HG03159 (cell line): ENCODE results near the gene RELN.
"Not testable (repeated sequence)": the region's sequence is repeated elsewhere in the genome, so short reads cannot be mapped to it uniquely, and the experiment has no call there.

Experiments used
- ATAC-seq: cut with Tn5 transposase; IDR thresholded peaks from one replicate; pipeline ENCODE4 v1.9.1; 2021; ENCODE audit warnings: mild to moderate bottlenecking, moderate library complexity; ENCODE audit not compliant: unreplicated experiment

Gene RELN

DNA sequence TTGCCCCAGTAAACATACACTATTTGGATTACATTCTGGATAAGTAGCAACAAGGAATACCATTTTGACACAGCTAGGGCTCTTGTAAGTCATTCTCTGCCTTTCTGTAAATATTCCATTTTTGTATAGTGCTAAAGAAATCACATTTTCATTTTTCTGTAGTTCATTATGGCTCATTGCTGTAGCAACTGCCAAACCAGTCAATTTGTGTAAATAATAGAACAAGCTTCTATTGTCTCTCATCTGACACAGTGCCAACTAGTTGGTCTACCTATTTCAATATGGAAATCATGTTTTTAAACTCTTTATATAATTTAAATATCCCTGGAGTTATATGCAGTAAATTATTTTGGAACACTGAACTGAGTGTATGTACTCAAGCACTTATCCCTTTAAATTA lies 193.7 kb downstream of the RELN start:
- no peak for ATAC-seq

DNA sequence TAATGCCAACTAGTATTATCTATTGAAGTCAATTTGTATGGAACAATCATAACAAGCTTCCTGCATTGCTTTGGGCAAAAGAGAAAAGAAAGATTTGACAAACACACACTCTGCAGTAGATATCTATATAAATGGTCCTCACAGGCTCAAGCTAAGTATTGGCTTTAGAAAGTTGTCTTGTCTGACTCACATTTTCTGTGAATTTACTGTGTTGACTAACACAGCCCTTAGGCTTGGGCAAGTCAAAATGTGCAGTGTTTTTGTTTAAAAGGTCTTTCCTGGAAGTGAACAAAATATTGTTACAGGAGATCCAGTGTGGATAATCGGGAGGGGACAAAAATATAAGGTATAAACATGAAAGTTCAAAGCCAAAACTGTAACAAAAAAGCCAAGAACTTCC lies 194.4 kb downstream of the RELN start:
- no peak for ATAC-seq

DNA sequence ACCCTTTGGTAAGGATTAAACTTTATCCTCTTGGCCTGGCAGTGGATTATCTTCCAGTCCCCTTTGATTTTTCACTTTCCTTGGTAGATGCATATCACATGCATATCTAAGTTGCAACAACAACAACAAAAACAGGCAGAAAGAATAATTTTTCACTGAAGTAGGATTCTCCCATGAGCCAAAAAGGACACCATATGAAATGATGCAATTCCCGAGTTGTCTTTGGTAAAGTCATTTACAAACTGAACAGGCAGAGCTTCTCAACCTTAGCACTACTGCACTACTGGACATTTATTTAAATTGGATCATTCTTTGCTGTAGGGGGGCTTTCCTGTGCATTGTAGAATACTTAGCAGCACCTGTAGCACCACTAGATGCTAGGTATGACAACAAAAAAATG lies 195.0 kb downstream of the RELN start:
- ATAC-seq: no peak

DNA sequence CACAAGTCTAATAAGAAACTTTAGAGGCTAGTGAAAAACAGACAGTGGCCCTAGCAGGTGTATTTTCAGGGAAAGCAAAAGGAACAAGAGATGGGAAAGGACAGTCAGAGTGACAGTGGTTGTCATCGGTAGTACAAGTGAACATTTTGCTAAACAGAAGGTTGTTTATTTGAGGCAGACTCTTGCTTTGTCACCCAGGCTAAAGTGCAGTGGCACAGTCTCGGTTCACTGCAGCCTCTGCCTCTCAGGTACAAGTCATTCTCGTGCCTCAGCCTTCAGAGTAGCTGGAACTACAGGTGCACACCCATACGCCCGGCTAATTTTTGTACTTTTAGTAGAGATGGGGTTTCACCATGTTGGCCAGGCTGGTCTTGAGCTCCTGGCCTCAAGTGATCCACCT lies 195.8 kb downstream of the RELN start:
- no peak for ATAC-seq

DNA sequence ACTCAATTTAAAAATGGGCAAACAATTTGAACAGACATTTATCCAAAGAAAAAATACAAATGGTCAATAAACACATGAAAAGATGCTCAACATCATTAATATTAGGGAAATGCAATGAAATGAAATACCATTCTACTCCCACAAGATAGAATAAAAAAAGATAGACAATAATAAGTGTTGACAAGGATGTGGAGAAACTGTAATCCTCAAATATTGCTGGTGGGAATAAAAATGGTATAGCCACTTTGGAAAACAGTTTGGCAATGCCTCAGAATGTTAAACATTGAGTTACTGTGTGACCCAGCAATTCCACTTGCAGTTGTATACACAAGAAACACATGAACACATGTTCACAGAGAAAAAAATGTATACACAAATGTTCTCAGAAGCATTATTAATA lies 197.6 kb downstream of the RELN start:
- ATAC-seq: no peak

DNA sequence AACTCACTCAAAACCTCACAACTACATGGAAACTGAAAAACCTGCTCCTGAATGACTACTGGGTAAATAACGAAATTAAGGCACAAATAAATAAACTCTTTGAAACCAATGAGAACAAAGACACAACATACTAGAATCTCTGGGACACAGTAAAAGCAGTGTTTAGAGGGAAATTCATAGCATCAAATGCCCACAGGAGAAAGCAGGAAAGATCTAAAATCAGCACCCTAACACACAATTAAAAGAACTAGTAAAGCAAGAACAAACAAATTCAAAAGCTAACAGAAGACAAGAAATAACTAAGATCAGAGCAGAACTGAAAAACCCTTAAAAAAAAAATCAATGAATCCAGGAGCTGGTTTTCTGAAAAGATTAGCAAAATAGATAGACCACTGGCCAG lies 202.4 kb downstream of the RELN start:
- ATAC-seq: not testable (repeated sequence)

DNA sequence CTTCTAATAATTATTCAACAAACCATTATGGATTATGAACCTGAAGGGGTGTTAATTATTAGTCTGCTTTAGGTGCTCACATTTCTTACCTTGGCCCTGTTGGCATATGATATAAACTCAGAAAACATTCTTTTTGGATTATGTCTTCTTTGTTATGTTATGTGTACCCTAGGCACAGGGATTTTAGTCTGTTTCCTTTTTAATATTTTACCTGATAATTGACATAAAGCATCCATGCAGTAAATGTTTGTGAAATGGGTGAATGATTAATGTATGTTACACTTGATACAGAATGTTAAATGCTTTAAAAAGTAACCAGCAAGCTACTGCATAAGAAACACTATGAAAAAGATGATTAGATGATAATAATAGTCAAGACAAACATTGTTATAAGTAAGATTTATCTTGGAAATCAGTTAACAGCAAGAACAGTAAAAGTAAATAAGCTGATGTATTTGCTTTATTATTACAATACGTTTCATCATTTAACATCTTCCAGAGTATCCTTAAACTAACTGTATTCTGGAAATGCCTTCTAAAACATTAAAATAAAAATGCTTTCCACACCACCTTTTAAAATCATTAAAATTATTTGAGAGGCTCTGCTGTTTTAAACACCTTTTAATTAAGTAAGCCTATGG lies 204.7 kb downstream of the RELN start:
- no peak for ATAC-seq

DNA sequence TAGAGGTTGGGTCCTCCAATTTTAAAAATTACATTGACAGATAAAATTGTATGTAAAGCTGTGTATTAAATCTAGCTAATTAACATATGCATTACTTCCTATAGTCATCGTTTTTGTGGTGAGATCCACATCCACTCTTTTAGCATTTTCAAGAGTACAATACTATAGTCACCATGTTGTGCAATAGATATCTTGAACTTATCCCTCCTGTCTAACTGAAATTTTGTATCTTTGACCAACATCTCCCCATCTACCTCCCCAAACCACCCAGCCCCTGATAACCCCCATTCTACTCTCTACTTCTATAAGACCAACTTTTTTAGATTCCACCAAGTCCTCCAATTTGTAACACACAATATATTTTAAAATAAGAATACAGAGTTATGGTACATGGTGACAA lies 208.0 kb downstream of the RELN start:
- ATAC-seq: no peak

DNA sequence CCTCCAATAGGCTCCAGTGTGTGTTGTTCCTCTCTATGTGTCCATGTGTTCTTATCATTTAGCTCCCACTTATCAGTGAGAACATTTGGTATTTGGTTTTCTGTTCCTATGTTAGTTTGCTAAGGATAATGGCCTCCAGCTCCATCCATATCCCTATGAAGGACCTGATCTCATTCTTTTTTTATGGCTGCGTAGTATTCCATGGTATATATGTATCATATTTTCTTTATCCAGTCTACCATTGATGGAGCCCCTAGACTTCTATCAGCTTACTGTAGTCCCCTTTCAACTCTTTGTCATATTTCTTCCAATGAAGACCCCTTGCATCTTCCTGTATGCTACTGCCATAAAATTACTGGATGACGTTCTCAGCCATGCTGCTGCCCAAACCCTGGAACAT lies 208.9 kb downstream of the RELN start:
- not testable (repeated sequence) for ATAC-seq

DNA sequence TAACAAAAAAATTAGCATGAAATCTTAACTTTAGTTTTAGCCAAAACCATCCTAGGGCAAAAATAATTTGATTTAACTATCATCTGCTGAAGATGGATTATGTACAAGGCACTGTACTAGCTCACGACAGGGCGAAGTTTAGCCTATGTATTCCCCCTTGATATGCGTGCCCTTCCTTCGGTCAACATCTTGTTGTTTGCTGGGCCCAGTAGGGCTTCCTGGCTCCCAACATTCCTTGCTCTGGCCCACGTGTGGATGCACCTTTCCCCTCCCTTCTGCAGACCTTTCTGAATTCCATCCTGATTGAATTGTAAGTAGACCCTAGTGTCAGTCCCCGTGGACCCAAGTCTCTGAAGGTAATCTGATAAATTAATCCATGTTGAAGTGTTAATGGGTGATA lies 212.0 kb downstream of the RELN start:
- ATAC-seq: no peak

DNA sequence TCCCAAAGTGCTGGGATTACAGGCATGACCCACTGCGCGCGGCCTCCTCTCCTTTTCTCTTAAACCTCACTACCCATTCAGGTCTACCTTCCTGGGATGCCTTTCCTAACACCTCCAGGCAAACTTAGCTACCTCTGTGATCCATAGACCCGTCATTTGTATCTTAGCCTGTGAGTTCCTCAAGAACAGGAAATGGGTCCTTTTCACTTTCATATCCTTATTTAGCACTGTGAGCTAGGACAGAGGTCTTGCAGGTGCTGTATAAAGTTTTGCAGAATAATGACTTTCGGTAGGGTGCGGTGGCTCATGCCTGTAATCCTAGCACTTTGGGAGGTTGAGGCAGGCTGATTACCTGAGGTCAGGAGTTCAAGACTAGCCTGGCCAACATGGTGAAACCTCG lies 215.7 kb downstream of the RELN start:
- ATAC-seq: peak; percentile 52

DNA sequence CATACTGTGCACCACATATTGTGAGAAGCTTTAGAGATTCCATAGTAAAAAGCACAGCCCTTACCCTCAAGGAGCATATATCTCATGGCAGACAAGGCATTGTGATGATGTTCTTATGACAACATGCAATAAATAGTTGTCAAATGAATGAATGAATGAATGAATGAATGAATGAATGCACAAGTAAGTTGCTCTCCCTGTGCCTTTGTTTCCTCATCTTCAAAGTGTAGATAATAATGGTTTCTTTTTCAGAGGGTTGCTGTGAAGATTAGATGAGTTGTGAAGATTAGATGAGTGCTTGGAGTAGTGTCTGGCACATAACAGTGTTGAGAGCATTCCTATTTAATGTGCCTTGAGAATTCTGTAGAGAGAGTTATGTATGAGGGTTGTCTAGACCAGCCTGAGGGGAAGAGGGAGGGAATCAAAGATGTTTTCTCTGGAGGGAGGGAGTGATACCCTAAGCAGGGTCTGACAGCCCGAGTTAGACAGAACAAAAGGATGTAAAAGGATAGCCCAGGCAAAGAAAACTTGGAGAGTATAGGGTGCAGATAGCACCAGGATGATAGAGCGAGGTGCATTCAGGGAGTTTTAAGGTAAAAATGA lies 217.2 kb downstream of the RELN start:
- ATAC-seq: no peak

DNA sequence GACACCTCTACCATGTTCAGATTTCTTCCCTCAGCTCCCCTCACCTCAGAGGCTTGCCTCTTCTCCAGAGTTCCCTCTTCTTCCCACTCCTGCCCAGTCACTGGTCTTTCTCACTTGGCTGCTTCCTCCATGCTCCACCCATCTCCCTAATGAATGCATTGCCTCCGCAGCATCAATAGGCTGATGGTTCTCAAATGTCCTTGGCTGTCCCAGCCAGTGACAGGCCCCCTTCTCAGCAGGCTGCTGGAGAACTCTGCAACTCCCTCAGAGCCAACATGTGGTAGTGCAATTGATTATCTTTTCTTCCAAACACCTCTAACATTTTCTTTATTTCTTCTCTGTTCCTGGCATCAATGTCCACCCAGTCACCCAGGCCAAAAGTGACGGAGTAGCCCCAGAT lies 218.2 kb downstream of the RELN start:
- ATAC-seq: no peak

DNA sequence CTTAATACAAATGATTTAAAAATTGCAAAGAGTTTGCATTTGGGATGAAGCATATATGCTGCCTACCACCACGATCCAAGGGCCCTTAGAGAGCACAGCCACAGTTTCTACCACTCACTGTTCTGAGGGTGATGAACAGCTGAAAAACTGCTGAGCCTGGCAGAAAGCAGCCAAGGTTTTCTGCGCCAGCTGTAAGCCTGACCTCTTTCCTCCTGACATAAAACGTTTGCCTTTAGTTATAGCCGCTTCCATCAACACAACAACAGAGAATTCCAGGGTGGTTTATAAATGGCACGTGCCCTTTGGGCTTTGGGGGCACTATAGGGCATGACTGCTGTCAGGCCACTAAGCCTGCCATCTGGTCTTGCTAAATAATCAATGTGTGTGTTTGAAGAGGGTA lies 222.8 kb downstream of the RELN start:
- ATAC-seq: no peak

DNA sequence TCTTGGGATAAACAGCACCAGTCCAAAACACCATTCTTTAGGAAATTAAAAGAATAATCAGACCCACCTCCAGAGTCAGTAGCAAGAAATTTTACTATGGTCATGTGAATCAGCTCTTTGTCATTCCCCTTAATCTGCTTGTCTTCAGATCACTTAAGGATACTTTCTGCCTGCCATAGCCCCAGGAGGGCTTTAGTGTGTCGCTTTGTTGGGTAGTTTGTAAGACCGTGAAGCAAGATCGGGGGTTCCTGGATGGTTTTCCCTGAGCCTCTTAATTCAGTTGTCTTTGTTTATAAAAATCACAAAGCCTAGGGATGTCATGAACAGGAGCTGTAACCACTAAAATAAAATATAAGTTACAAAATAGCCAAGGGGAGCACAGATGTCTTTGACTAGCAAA lies 223.6 kb downstream of the RELN start:
- ATAC-seq: no peak

DNA sequence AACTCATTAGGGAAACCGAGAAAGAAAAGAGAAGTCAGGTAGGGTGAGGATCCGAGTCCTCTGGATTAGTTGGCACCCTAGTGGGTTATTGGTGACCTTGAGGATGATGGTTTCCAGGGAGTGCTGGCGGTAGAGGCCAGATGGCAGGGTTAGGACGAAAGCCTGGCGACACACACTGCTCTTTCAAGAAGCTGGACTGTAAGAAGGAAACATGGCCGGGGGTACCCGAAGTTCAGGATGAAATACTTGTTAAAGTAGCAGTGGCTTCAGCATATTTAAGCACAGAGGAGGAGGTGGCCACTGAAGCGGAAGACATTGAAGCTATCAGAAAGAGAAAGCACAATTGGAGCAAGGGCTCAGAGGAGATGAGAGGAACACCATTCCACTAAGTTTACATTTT lies 224.6 kb downstream of the RELN start:
- ATAC-seq: no peak

DNA sequence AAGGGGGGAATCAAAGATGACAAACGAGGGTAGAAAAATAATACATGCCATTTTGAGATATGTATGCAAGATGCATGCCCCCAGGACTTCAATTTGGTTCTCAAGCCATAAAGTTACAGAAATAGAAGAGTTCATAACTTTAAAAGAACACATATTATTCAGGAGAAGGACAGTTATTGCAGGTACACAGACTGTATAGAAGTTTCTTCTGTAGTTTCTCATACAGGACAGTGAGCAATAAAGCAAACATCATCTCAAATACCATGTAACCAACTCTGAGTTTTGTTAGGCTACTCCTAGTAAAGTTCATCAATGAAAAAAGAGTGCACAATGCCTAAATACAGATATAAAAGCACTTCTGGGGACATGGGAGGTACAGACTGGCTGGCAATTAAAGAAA lies 226.6 kb downstream of the RELN start:
- ATAC-seq: no peak

DNA sequence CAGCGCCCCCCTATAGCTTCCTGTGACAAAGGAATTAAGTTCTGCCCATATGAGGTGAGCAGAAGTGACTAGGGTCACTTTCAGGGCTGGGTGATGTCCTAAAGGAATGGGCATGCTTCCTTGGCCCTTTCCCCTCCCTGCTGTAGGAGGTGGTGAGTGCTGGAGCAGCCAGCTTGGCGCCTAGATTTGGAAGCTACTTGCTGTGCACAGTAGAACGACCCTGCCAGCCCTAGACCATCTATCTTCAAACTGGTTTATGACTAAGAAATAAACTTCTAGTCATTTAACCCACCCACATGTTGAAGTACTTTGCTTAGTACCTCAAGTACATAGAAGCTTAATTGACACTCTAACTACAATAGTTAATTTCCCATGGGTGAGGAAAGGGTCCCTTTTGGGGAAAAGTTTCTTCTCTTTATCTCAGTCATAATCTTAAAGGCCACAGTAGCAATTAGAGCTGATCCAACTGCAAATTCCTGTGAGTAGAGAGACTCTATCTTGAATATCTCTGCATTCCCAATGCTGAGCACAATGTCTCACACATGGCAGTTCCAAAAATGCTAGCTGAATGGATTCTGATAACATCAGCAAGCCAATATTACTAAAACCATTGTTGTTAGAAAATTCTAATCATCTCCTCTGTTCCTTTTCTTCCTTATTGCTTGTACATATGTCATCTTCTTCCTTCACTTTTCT lies 227.2 kb downstream of the RELN start:
- ATAC-seq: no peak

DNA sequence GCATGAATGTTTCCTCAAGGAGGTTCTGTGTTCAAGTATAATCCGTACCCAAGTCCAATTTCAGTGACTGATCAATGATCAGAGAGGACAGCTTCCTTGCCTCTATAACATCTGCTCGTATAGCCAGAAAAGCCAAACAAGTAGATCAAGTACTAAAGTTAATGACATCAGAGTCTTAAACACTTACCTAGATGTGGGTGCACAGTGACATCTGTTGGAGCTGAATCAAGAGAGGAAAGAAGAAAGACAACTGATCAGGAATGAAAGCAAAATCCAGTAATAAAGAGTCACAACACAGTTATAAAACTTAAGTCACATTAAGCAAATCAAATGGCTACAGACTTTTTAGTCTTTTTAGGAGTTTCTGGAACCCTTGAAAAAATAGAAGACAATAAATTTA lies 236.5 kb downstream of the RELN start:
- ATAC-seq: no peak

DNA sequence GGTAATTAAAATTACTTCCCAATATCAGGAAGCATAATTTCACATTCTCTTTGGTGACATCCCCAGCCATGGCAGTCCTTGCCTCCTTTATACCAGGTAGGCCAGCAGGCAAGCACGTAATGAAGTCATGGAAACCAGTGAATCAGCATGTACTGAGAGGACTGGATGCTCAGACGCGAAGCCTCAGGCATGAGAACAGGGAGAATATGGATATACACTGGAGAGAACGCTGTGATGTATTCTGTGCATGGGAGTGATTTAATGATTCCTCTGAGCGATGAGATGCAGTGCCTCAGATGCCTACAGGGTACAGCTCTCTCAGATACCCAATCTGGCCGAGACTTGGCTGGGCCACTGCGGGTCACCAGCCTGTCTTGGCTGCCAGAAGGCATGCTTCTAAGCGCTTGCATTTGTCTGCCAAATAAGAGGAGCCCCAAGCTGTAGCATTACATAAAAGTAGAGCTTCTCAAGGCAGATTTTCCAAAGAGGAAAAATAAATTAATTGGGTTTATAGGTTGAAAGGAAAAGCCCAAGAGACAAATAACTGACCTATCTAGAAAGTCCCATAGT lies 238.1 kb downstream of the RELN start:
- ATAC-seq: no peak

DNA sequence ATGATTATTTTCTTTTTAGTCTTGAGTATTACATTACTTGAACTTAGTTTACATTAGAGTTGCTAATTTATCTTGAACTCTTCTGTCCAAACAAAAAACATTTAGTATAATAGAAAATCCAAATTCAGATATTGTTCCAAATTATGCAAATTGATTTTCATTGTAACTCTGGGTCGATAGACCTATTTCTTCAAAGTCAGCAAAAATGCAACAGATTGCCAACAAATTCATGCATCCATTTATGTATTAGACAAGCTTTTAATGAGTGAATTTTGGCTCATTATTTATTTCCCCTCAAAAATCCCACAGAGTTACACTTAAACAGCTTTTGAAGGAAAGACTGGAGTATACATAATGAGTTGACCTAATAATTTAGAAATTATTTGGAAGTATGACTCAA lies 240.8 kb downstream of the RELN start:
- ATAC-seq: no peak

DNA sequence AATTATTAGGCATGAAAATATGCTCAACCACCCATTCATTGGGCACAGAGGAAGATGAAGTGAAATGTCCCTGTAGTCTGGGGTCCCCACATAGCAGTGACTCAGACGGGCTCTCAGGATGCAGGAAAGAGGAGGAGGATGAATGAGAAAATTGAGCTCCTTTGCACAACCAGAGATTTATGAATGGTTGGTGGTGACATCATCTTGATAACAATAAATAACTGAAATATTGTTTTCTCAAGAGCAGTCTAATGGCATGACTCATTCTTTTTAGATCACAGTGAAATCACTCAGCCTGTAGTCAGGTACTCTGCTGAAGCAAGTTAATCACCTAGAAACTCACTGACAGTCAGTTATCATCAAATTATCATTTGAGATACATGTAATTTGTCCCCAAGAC lies 254.1 kb downstream of the RELN start:
- ATAC-seq: no peak
